GM12875 (cell line): Measurements from ENCODE around the gene ILF3.

ENCODE experiments used
- H3K4me3 ChIP-seq: one replicate; pipeline ENCODE4 v1.5.1; 2011; ENCODE audit warnings: low read depth, low read length, control low read depth
- CTCF ChIP-seq: IDR thresholded peaks from 2 replicates; pipeline ENCODE4 v1.5.1; 2011; ENCODE audit warnings: low read depth, mild to moderate bottlenecking, control low read depth, inconsistent platforms, low read length, moderate library complexity, borderline replicate concordance; ENCODE audit not compliant: insufficient read depth

ILF3 gene

GRCh38 chr19:10634430-10634829 is 19.7 kb upstream of the ILF3 start:
- H3K4me3 ChIP-seq, result no peak overlapping the region
- TF ChIP-seq CTCF, result no peak

- no peak for TF ChIP-seq CTCF
- H3K4me3 ChIP-seq, result no peak overlapping the region
Measured at GRCh38 chr19:10634963-10635362, 19.2 kb upstream of the ILF3 start.

DNA sequence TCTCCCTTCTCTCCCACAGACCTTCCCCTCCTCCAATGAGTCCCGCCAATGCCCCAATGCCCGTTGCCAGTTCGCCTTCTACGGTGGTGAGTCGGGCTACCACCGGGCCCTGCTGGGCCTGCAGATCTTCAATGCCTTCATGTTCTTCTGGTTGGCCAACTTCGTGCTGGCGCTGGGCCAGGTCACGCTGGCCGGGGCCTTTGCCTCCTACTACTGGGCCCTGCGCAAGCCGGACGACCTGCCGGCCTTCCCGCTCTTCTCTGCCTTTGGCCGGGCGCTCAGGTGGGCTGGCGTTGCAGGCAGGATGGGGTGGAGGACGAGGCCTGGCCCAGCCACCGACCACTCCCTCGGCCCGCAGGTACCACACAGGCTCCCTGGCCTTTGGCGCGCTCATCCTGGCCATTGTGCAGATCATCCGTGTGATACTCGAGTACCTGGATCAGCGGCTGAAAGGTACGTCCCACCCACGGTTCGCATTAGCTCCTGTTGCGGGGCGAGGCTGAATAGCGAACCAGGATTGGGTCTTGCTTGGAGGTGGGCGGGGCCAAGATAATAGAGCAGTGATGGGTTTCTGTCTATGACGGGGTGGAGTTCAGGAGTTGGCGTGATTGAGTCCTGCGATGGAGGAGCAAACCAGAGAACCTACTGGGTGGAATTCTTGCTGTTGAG is 17.7 kb upstream of the ILF3 start:
- TF ChIP-seq CTCF, result no peak
- H3K4me3 ChIP-seq, result no peak overlapping the region

- TF ChIP-seq CTCF, result no peak
- no peak overlapping the region for H3K4me3 ChIP-seq
Measured at GRCh38 chr19:10637894-10638293, 16.3 kb upstream of the ILF3 start.

- no peak overlapping the region for H3K4me3 ChIP-seq
- no peak for TF ChIP-seq CTCF
Measured at GRCh38 chr19:10639836-10640235, 14.3 kb upstream of the ILF3 start.

GRCh38 chr19:10640361-10640760 is 13.8 kb upstream of the ILF3 start:
- no peak overlapping the region for H3K4me3 ChIP-seq
- TF ChIP-seq CTCF, result no peak

DNA sequence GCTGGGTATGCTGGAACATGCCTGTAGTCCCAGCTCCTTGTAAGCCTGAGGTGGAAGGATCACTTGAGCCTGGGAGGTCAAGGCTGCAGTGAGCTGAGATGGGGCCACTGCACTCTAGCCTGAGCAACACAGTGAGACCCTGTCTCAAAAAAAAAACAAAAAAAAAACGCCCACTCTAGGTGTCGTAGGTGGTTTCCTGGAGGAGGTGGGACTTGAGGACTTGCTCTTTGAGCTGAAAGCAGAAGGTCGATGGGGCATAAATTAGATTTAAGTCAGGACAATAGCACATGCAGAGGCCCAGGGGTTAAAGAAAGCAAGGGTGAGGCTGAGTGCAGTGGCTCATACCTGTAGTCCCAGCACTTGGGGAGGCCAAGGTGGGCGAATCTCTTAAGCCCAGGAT is 12.9 kb upstream of the ILF3 start:
- TF ChIP-seq CTCF, result no peak
- H3K4me3 ChIP-seq, result no peak overlapping the region
